ENCODE data around the gene SERPINB6. TPM values are rescaled to one million over a fixed set of nuclear protein-coding genes. Genes with fewer than 3 reads are reported as not detected.
"Not testable (repeated sequence)": the region's sequence is repeated elsewhere in the genome, so short reads cannot be mapped to it uniquely, and the experiment has no call there.

SERPINB6 gene
- total RNA-seq, 4 donors from 2014 or later = 84.9 to 266 (median 203) TPM

DNA sequence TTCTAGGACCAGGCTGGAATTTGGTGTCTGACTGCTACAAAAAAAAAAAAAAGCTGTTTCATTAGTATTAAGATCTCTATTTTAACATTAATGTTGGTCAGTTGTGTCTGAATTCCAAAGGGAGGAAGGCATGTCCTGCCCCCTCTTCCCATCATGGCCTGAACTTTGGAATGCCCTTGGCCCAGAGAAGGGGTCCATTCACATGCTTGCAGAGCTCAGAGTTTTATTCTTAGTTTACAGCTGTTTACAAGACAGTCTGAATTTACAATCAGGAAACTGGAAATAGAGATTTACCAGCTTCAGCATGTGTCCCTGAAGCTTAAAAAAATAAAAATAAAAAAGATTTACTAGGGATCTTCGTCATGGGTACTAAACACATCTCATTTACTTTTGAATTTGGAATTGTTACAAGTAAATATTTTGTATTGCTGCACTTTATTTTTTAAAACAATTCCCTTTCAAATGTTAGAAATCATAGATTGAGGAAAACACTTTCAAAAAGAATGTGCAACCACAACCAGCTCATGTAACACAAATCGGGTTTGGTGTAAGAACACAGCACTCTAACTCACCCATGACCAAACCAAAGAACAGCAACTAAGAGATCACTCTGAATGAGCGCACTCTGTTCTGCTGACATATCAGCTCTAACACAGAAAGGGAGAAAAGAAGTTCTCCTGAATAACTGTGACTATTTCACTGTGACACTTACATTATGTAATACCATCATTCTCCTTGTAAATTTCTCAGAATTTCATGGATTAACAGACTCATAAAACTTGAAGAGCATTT lies 6.6 kb upstream of the SERPINB6 start:
- Histone ChIP-seq H3K36me3 (no peaks in the 10 kb centered on the region), H3K4me3 (no peak overlapping the region), H3K4me1 (peaks cover 0 to 3% of the 10 kb centered on the region in 2 donors), H3K27me3 (no peaks in the 10 kb centered on the region), H3K9me3 (no peaks in the 10 kb centered on the region), H3K27ac (peak overlapping the region; percentile 9 to 70)
- no peak for DNase-seq
- TF ChIP-seq POLR2A (IDR thresholded peaks at IDR 0.05) = no peak
- TF ChIP-seq, protein P1, sequence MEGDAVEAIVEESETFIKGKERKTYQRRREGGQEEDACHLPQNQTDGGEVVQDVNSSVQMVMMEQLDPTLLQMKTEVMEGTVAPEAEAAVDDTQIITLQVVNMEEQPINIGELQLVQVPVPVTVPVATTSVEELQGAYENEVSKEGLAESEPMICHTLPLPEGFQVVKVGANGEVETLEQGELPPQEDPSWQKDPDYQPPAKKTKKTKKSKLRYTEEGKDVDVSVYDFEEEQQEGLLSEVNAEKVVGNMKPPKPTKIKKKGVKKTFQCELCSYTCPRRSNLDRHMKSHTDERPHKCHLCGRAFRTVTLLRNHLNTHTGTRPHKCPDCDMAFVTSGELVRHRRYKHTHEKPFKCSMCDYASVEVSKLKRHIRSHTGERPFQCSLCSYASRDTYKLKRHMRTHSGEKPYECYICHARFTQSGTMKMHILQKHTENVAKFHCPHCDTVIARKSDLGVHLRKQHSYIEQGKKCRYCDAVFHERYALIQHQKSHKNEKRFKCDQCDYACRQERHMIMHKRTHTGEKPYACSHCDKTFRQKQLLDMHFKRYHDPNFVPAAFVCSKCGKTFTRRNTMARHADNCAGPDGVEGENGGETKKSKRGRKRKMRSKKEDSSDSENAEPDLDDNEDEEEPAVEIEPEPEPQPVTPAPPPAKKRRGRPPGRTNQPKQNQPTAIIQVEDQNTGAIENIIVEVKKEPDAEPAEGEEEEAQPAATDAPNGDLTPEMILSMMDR (IDR thresholded peaks at IDR 0.05) = no peak
- intact Hi-C loops (cut with DNase I; ENCODE audit: low total_unique reads) = no loop called here

DNA sequence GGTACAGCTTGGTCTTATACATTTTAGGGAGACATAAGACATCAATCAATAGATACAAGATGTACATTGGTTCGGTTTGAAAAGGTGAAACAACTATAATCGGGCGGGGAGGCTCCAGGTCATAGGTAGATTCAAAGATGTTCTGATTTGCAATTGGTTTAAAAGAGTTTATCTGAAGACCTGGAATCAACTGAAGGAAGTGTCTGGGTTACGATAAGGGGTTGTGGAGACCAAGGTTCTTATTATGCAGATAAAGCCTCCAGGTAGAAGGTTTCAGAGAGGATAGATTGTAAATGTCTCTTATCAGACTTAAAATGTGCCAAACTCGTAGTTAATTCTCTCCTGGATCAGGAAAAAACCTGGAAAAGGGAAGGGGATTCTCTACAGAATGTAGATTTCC lies 5.9 kb upstream of the SERPINB6 start:
- DNase-seq = no peak
- H3K4me3 ChIP-seq = no peak overlapping the region
- H3K27ac ChIP-seq = peak overlapping the region; percentile 9 to 70
- no peaks in the 10 kb centered on the region for H3K36me3 ChIP-seq
- no peaks in the 10 kb centered on the region for H3K27me3 ChIP-seq
- H3K9me3 ChIP-seq = no peaks in the 10 kb centered on the region
- intact Hi-C loops (cut with DNase I; ENCODE audit: low total_unique reads) = no loop called here
- TF ChIP-seq, protein P1 (IDR thresholded peaks at IDR 0.05) = no peak
- no peak for TF ChIP-seq POLR2A (IDR thresholded peaks at IDR 0.05)
- peaks cover 0 to 3% of the 10 kb centered on the region in 2 donors for H3K4me1 ChIP-seq

DNA sequence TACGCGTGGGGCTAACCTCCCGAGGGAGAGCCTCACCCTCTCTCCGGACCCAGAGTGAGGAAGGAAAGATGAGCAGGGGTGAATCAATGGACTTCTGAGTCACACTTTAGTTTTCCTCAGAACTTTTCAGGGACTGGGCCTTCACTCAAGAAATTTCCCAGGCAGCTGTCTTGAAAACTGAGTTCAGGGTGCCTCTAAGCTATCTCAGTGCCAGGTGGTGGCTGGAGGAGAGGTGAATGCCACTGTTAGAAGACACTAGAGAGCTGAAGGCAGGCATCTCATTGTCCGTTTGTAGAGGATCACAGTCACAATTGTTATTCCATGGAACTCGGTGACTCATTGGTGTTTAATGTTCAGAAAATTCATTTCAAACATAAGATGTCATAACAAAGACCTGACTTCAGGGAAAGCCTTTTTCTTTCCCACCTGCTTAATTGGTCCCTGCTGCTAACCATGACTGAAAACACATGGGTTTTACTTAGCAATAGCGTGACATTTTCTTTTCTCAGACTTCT lies 5.3 kb upstream of the SERPINB6 start:
- intact Hi-C loops (cut with DNase I; ENCODE audit: low total_unique reads) = no loop called here
- Histone ChIP-seq H3K36me3 (no peaks in the 10 kb centered on the region), H3K4me3 (no peak overlapping the region), H3K27me3 (no peaks in the 10 kb centered on the region), H3K27ac (peak overlapping the region in 1 of 2 donors; percentile 70), H3K4me1 (peaks cover 0 to 3% of the 10 kb centered on the region in 2 donors), H3K9me3 (no peaks in the 10 kb centered on the region)
- DNase-seq = no peak
- TF ChIP-seq POLR2A (IDR thresholded peaks at IDR 0.05) = no peak
- TF ChIP-seq, protein P1 (IDR thresholded peaks at IDR 0.05) = no peak

DNA sequence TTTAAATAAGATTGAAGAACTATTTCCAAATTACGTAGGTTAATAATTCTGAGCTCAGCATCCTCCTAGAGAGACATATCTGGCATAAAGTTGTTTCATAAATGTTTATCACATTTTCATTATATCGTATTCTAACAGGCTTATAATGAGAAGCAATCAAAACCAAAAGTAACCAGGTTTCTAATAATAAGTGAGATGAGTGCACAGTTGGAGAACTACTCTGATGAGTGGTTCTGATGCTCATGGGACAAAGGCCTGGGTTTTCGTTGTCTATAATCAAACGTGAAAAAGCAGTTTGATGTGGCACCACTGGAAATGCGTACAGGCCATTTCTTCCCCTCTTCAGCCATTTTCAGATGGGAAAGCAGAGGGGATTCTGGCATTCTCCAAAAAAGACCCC lies 4.7 kb upstream of the SERPINB6 start:
- no peaks in the 10 kb centered on the region for H3K27me3 ChIP-seq
- H3K9me3 ChIP-seq = no peaks in the 10 kb centered on the region
- H3K27ac ChIP-seq = no peak overlapping the region
- intact Hi-C loops (cut with DNase I; ENCODE audit: low total_unique reads) = no loop called here
- TF ChIP-seq, protein P1 (IDR thresholded peaks at IDR 0.05) = no peak
- TF ChIP-seq POLR2A (IDR thresholded peaks at IDR 0.05) = no peak
- H3K36me3 ChIP-seq = no peaks in the 10 kb centered on the region
- DNase-seq = no peak
- peaks cover 0 to 3% of the 10 kb centered on the region in 2 donors for H3K4me1 ChIP-seq
- no peak overlapping the region for H3K4me3 ChIP-seq

DNA sequence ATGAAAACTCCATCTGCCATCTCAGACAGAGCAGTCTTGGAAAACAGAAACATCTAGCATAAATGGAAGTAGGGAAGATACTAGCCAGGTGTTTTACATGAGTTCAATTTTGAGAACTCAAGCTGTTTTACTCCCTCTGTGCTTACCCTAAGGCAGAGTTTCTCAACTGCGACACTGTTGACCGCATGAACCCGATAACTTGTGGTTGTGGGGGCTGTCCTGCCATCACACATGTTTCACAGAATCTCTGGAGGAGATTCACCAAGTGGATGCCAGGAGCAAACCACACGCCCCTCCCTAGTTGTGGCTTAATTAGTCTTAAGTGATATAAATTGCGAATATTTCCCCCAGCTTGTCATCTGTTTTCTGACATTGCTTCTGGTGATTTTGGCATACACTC lies 2.3 kb upstream of the SERPINB6 start:
- H3K27ac ChIP-seq = no peak overlapping the region
- no peaks in the 10 kb centered on the region for H3K36me3 ChIP-seq
- no peak for DNase-seq
- H3K9me3 ChIP-seq = no peaks in the 10 kb centered on the region
- intact Hi-C loops (cut with DNase I; ENCODE audit: low total_unique reads) = no loop called here
- TF ChIP-seq POLR2A (IDR thresholded peaks at IDR 0.05) = no peak
- TF ChIP-seq, protein P1 (IDR thresholded peaks at IDR 0.05) = no peak
- no peak overlapping the region for H3K4me3 ChIP-seq
- no peaks in the 10 kb centered on the region for H3K27me3 ChIP-seq
- peaks cover 0 to 3% of the 10 kb centered on the region in 2 donors for H3K4me1 ChIP-seq

DNA sequence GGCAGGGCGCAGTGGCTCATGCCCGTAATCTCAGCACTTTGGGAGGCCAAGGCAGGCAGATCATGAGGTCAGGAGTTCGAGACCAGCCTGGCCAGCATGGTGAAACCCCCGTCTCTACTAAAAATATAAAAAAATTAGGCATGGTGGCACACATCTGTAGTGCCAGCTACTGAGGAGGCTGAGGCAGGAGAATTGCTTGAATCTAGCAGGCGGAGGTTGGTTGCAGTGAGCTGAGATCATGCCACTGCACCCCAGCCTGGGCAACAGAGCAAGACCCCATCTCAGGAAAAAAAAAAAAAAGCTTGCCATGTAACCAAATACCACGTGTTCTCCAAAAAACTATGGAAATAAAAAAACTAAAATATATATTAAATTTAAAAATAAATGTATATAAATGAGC lies 1.8 kb upstream of the SERPINB6 start:
- H3K9me3 ChIP-seq; H3K27me3 ChIP-seq; intact Hi-C loops (cut with DNase I; ENCODE audit: low total_unique reads); H3K36me3 ChIP-seq; DNase-seq; H3K4me1 ChIP-seq; H3K4me3 ChIP-seq; H3K27ac ChIP-seq: not testable (repeated sequence)

DNA sequence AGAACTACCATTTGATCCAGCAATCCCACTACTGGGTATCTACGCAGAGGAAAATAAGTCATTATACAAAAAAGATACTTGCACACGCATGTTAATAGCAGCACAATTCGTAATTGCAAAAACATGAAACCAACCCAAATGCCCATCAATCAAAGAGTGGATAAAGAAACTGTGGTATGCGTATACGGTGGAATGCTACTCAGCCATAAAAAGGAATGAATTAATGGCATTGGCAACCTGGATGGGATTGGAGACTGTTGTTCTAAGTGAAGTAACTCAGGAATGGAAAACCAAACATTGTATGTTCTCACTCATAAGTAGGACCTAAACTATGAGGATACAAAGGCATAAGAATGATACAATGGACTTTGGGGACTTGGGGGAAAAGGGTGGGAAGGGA lies 1.3 kb upstream of the SERPINB6 start:
- H3K4me3 ChIP-seq; DNase-seq; H3K9me3 ChIP-seq; H3K36me3 ChIP-seq; H3K4me1 ChIP-seq; intact Hi-C loops (cut with DNase I; ENCODE audit: low total_unique reads); H3K27me3 ChIP-seq: not testable (repeated sequence)
- peak overlapping the region in 1 of 2 donors; percentile 99 for H3K27ac ChIP-seq

DNA sequence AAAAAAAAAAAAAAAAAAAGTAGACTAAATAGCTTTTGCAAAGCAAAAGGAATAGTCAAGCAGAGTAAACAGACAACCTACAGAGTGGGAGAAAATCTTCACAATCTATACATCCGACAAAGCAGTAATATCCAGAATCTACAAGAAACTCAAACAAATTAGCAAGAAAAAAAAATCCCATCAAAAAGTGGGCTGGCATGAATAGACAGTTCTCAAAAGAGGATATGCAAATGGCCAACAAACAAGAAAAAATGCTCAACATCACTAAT lies 786 bp upstream of the SERPINB6 start:
- H3K4me1 ChIP-seq; intact Hi-C loops (cut with DNase I; ENCODE audit: low total_unique reads): not testable (repeated sequence)
- peak overlapping the region; percentile 99 for H3K27ac ChIP-seq

More for the DNA sequence above, 786 bp upstream of the SERPINB6 start:
- H3K4me3 ChIP-seq = peak overlapping the region; percentile 79 to 90
- H3K9me3 ChIP-seq, H3K27me3 ChIP-seq, H3K36me3 ChIP-seq, DNase-seq: not testable (repeated sequence)

Data from uterus (tissue), 4 donors.